Cardiac muscle cell (in vitro differentiated cells and primary cell): Measurements from ENCODE around the gene SLC39A11. TPM values are rescaled to one million over a fixed set of nuclear protein-coding genes. Genes with fewer than 3 reads are reported as not detected.

Experiments used
- DNase-seq, 2 donors: peaks; one replicate each; pipeline versions ENCODE4 v3.0.0 to v3.0.0-alpha.2; 2010 to 2017; ENCODE audit warnings: low read depth in 1 of 2, low spot score in 1 of 2
- H3K27ac ChIP-seq: fragments of 200-600 bp; sonication (generic); 2 replicates; pipeline ENCODE4 v1.5.1; 2016
- H3K27me3 ChIP-seq: fragments of 200-600 bp; sonication (generic); 2 replicates; pipeline ENCODE4 v1.6.0; 2016; ENCODE audit warnings: control low read depth
- H3K36me3 ChIP-seq: fragments of 200-600 bp; sonication (generic); 2 replicates; pipeline ENCODE4 v1.5.1; 2016; ENCODE audit warnings: control low read depth
- H3K4me1 ChIP-seq: fragments of 200-600 bp; sonication (generic); 2 replicates; pipeline ENCODE4 v1.8.1; 2017; ENCODE audit warnings: low read depth, mild to moderate bottlenecking, mixed run types
- H3K4me3 ChIP-seq: fragments of 200-600 bp; sonication (generic); 2 replicates; pipeline ENCODE4 v1.5.1; 2016; ENCODE audit warnings: mild to moderate bottlenecking
- H3K9me3 ChIP-seq: fragments of 200-600 bp; sonication (generic); 2 replicates; pipeline ENCODE4 v1.5.1; 2017; ENCODE audit warnings: low read depth, mild to moderate bottlenecking, control low read depth
- CTCF ChIP-seq: IDR thresholded peaks from 2 replicates; pipeline ENCODE4 v1.5.1; 2012; ENCODE audit warnings: low read depth, mild to moderate bottlenecking, low read length
- polyA plus RNA-seq: library from polyadenylated mRNA; unstranded; fragments of >200 nt; fragmentation: Nextera tagmentation; extraction: Ambion mirVana; gene quantifications from 2 replicates; pipeline ENCODE4 v1.2.1, GENCODE V29; 2016
- total RNA-seq: library from RNA; depleted of rRNA; stranded (reverse); fragments of >200 nt; gene quantifications from 2 replicates; pipeline ENCODE4 v1.2.3, GENCODE V29; 2016

The SLC39A11 gene
- total and polyA plus RNA-seq, 2 experiments from 2014 or later, result 5.9 to 11.7 TPM

- peak in 1 of 2 donors; percentile 45 for DNase-seq
- no peaks in the 10 kb centered on the region for H3K4me1 ChIP-seq
- H3K27ac ChIP-seq, result no peak overlapping the region
- H3K27me3 ChIP-seq, result no peaks in the 10 kb centered on the region
- no peak for TF ChIP-seq CTCF
- no peak overlapping the region for H3K4me3 ChIP-seq
- no peaks in the 10 kb centered on the region for H3K36me3 ChIP-seq
- H3K9me3 ChIP-seq, result no peaks in the 10 kb centered on the region
Measured at GRCh38 chr17:73058022-73058421, 34.5 kb downstream of the SLC39A11 start.

- DNase-seq, result no peak
- no peaks in the 10 kb centered on the region for H3K27me3 ChIP-seq
- no peaks in the 10 kb centered on the region for H3K36me3 ChIP-seq
- H3K4me3 ChIP-seq, result no peak overlapping the region
- no peaks in the 10 kb centered on the region for H3K4me1 ChIP-seq
- H3K27ac ChIP-seq, result no peak overlapping the region
- no peaks in the 10 kb centered on the region for H3K9me3 ChIP-seq
- TF ChIP-seq CTCF, result no peak
Measured at GRCh38 chr17:73057196-73057595, 35.3 kb downstream of the SLC39A11 start.

GRCh38 chr17:73052923-73053322, 39.6 kb downstream of the SLC39A11 start:
- H3K9me3 ChIP-seq, result no peaks in the 10 kb centered on the region
- no peaks in the 10 kb centered on the region for H3K27me3 ChIP-seq
- DNase-seq, result no peak
- H3K27ac ChIP-seq, result no peak overlapping the region
- no peak overlapping the region for H3K4me3 ChIP-seq
- no peaks in the 10 kb centered on the region for H3K36me3 ChIP-seq
- no peak for TF ChIP-seq CTCF
- no peaks in the 10 kb centered on the region for H3K4me1 ChIP-seq

- Histone ChIP-seq H3K36me3 (no peaks in the 10 kb centered on the region), H3K4me3 (no peak overlapping the region), H3K27me3 (no peaks in the 10 kb centered on the region), H3K4me1 (no peaks in the 10 kb centered on the region), H3K27ac (no peak overlapping the region), H3K9me3 (no peaks in the 10 kb centered on the region)
- DNase-seq, result no peak
- TF ChIP-seq CTCF, result no peak
Measured at GRCh38 chr17:73050797-73051196, 41.7 kb downstream of the SLC39A11 start.

- Histone ChIP-seq H3K27ac (no peak overlapping the region), H3K27me3 (no peaks in the 10 kb centered on the region), H3K4me3 (no peak overlapping the region), H3K4me1 (no peaks in the 10 kb centered on the region), H3K36me3 (no peaks in the 10 kb centered on the region), H3K9me3 (no peaks in the 10 kb centered on the region)
- no peak for DNase-seq
- no peak for TF ChIP-seq CTCF
Measured at GRCh38 chr17:73048170-73048569, 44.3 kb downstream of the SLC39A11 start.

GRCh38 chr17:73045724-73046123, 46.8 kb downstream of the SLC39A11 start:
- no peaks in the 10 kb centered on the region for H3K4me1 ChIP-seq
- no peak overlapping the region for H3K27ac ChIP-seq
- H3K36me3 ChIP-seq, result no peaks in the 10 kb centered on the region
- H3K27me3 ChIP-seq, result no peaks in the 10 kb centered on the region
- H3K4me3 ChIP-seq, result no peak overlapping the region
- TF ChIP-seq CTCF, result no peak
- no peaks in the 10 kb centered on the region for H3K9me3 ChIP-seq
- DNase-seq, result no peak
